Measurements from ENCODE around the gene HYAL4. TPM values are rescaled to one million over a fixed set of nuclear protein-coding genes. Genes with fewer than 3 reads are reported as not detected.

The HYAL4 gene, protein sequence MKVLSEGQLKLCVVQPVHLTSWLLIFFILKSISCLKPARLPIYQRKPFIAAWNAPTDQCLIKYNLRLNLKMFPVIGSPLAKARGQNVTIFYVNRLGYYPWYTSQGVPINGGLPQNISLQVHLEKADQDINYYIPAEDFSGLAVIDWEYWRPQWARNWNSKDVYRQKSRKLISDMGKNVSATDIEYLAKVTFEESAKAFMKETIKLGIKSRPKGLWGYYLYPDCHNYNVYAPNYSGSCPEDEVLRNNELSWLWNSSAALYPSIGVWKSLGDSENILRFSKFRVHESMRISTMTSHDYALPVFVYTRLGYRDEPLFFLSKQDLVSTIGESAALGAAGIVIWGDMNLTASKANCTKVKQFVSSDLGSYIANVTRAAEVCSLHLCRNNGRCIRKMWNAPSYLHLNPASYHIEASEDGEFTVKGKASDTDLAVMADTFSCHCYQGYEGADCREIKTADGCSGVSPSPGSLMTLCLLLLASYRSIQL
- total RNA-seq = under 1 TPM in 4 of 9 donors, not detected in 5; 0.10 to 0.43 (median 0.29) TPM
- not detected for polyA plus RNA-seq
- long read RNA-seq, donor 1 = 0 reads
- long read RNA-seq, donor 2 = 0 reads
- long read RNA-seq, donor 3 = 0 reads

DNA sequence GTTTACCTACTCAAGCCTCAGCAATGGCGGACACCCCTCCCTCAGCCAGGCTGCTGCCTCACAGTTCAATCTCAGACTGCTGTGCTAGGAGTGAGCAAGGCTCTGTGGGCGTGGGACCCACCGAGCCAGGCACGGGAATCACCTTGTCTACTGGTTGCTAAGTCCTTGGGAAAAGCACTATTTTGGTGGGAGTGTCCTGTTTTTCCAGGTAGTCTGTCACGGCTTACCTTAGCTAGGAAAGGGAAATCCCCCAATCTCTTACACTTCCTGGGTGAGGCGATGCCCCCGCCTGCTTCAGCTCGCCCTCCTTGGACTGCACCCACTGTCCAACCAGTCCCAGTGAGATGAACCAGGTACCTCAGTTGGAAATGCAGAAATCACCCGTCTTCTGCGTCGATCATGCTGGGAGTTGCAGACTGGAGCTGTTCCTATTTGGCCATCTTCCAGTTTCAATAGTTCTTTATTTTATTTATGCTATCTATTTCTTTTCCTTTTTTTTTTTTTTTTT lies at the start of gene HYAL4:
HYAL4 (plus strand) TSS at position 458 of the 508 bp plus-strand sequence. CDS start 23,105 bp downstream, outside the sequence.
- WGBS, 4 donors = 90 to 93% (median 91%) methylated on average over 11 of the region's 11 CpGs
- intact Hi-C loops (cut with DNase I) = no loop called here

DNA sequence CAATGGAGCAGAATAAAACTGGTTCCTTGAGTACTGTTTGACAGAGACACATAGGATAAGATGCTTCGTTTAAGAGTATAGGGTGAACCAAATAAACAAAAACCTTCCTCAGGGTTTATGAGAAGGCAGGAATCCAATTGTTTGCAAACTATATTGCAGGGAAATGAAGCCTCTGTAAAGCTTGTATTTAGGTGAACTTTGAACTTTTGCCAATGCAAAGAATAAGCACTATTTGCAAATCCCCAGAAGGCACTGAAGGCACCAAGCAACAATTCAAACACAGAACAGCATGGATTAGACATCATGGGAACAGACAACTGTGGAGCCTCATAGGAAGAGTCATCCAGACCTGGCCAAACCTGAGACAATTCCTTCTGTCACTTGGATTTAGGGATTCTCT lies 49.1 kb upstream of the HYAL4 start:
- peaks cover 0 to 6% (median 0%) of the 10 kb centered on the region in 12 donors for H3K4me1 ChIP-seq
- DNase-seq (no peak), ATAC-seq (no peak)
- 87 to 94% (median 89%) methylated on average over 1 of the region's 1 CpG for WGBS, 4 donors
- no peak overlapping the region for H3K4me3 ChIP-seq
- intact Hi-C loops (cut with DNase I) = loop anchor here in 6 of 10 donors (2.0 to 5.0 kb wide), 3 partner anchors 69 to 76 kb away; no protein-coding TSS in a partner anchor
- no peak overlapping the region for H3K27ac ChIP-seq
- TF ChIP-seq POLR2A (IDR thresholded peaks at IDR 0.05) = no peak
- TF ChIP-seq, protein P1, sequence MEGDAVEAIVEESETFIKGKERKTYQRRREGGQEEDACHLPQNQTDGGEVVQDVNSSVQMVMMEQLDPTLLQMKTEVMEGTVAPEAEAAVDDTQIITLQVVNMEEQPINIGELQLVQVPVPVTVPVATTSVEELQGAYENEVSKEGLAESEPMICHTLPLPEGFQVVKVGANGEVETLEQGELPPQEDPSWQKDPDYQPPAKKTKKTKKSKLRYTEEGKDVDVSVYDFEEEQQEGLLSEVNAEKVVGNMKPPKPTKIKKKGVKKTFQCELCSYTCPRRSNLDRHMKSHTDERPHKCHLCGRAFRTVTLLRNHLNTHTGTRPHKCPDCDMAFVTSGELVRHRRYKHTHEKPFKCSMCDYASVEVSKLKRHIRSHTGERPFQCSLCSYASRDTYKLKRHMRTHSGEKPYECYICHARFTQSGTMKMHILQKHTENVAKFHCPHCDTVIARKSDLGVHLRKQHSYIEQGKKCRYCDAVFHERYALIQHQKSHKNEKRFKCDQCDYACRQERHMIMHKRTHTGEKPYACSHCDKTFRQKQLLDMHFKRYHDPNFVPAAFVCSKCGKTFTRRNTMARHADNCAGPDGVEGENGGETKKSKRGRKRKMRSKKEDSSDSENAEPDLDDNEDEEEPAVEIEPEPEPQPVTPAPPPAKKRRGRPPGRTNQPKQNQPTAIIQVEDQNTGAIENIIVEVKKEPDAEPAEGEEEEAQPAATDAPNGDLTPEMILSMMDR (IDR thresholded peaks at IDR 0.05) = no peak
- no peaks in the 10 kb centered on the region for H3K27me3 ChIP-seq
- no peaks in the 10 kb centered on the region for H3K36me3 ChIP-seq
- H3K9me3 ChIP-seq = no peaks in the 10 kb centered on the region

More for the DNA sequence above, at the start of gene HYAL4:
- Histone ChIP-seq H3K4me1 (no peaks in the 10 kb centered on the region), H3K4me3 (no peak within 1 kb of the TSS), H3K9me3 (peaks cover 0 to 2% (median 0%) of the 10 kb centered on the region in 12 donors), H3K27ac (no peak within 1 kb of the TSS), H3K36me3 (no peaks in the 10 kb centered on the region), H3K27me3 (no peaks in the 10 kb centered on the region)
- TF ChIP-seq, protein P1 (IDR thresholded peaks at IDR 0.05) = no peak
- no peak for TF ChIP-seq POLR2A (IDR thresholded peaks at IDR 0.05)
- ATAC-seq (no peak), DNase-seq (no peak)

DNA sequence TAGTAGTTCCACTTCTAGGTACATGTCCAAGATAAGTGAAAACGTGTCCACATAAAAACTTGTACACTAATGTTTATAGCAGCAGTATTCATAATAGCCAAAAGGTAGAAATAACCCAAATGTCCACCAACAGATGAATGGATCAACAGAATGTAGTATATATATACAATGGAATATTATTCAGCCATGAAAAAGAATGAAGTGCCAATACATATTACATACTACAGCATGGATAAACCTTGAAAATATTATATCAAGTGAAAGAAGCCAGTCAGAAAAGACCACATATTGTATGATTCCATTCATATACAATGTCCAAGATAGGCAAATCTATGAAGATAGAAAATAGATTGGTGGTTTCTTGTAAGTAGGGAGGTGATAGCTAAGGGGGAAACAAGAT lies 48.4 kb upstream of the HYAL4 start:
- DNase-seq (no peak), ATAC-seq (no peak)
- no peak overlapping the region for H3K4me3 ChIP-seq
- H3K9me3 ChIP-seq = no peaks in the 10 kb centered on the region
- no peak overlapping the region for H3K27ac ChIP-seq
- TF ChIP-seq, protein P1 (IDR thresholded peaks at IDR 0.05) = no peak
- no peak for TF ChIP-seq POLR2A (IDR thresholded peaks at IDR 0.05)
- no peaks in the 10 kb centered on the region for H3K36me3 ChIP-seq
- WGBS, 4 donors = 83 to 88% (median 86%) methylated on average over 1 of the region's 1 CpG
- peaks cover 0 to 6% (median 0%) of the 10 kb centered on the region in 12 donors for H3K4me1 ChIP-seq
- H3K27me3 ChIP-seq = no peaks in the 10 kb centered on the region
- intact Hi-C loops (cut with DNase I) = loop anchor here in 6 of 10 donors (2.0 to 5.0 kb wide), 3 partner anchors 68 to 76 kb away; no protein-coding TSS in a partner anchor

Measured in heart left ventricle (tissue), 16 donors.